GM12878 (cell line): Measurements from ENCODE around the gene LRRK1. TPM values are rescaled to one million over a fixed set of nuclear protein-coding genes. Genes with fewer than 3 reads are reported as not detected.
A peak's percentile ranks its signal among the peaks of the same experiment; 100 is the strongest.

Experiments
- ATAC-seq: fragments of 200-7000 bp; cut with Tn5 transposase; 3 replicates; pipeline ENCODE4 v1.9.1; 2020; ENCODE audit warnings: mild to moderate bottlenecking, moderate library complexity
- BruUV-seq: library from RNA; stranded (reverse); fragments of 400-500 nt; replicated peaks from 2 replicates; lab custom pipeline; 2021; lab: Mats Ljungman, UMichigan
- CTCF ChIA-PET: fragments of 300-600 bp; sonication (Branson Sonifier 250); formaldehyde crosslinking; extraction: SDS; loops from one replicate; lab custom pipeline; 2021; ENCODE audit warnings: inconsistent platforms; lab: Yijun Ruan, JAX
- POLR2A ChIA-PET: fragments of 350-600 bp; formaldehyde crosslinking; extraction: SDS; loops from one replicate; lab custom pipeline; 2021; ENCODE audit warnings: inconsistent platforms; lab: Charles Lee
- RAD21 ChIA-PET: fragments of 300-600 bp; sonication (Branson Sonifier 250); formaldehyde crosslinking; loops from one replicate; lab custom pipeline; 2023; ENCODE audit warnings: antibody characterized with exemption; ENCODE audit not compliant: unreplicated experiment; lab: Charles Lee
- SMC1A ChIA-PET: fragments of 300-600 bp; sonication (Branson Sonifier 250); formaldehyde crosslinking; loops from one replicate; lab custom pipeline; 2023; ENCODE audit not compliant: unreplicated experiment, uncharacterized antibody; lab: Charles Lee
- DNase-seq: peaks from one replicate; pipeline ENCODE4 v3.0.0-alpha.2; 2011; ENCODE audit warnings: low read depth, low spot score
- FAIRE-seq: peaks from 3 replicates; lab custom pipeline; 2011; peaks lifted over from hg19 to GRCh38; lab: Jason Lieb, UNC
- H2AFZ ChIP-seq: 2 replicates; pipeline ENCODE4 v1.6.0; 2011; ENCODE audit warnings: low read depth, low read length, control low read depth; ENCODE audit not compliant: control insufficient read depth
- H3K27ac ChIP-seq: 2 replicates; pipeline ENCODE4 v1.5.1; 2011; ENCODE audit warnings: control low read depth; ENCODE audit not compliant: control insufficient read depth, insufficient read depth
- H3K27me3 ChIP-seq, 2 experiments: replicated peaks in 1 of 2; 2 replicates each; pipeline versions ENCODE4 v1.6.0 to v1.6.1; 2011; ENCODE audit warnings: low read length in 1 of 2; ENCODE audit not compliant: control insufficient read depth in 2 of 2, insufficient read depth in 2 of 2
- H3K36me3 ChIP-seq, 2 experiments: 2 replicates each; pipeline ENCODE4 v1.5.1; 2011; ENCODE audit warnings: low read length in 1 of 2; ENCODE audit not compliant: control insufficient read depth in 2 of 2, insufficient read depth in 2 of 2
- H3K4me1 ChIP-seq: 2 replicates; pipeline ENCODE4 v1.6.1; 2011; ENCODE audit warnings: mild to moderate bottlenecking, low read length, moderate library complexity, mixed read lengths; ENCODE audit not compliant: control insufficient read depth, insufficient read depth
- H3K4me2 ChIP-seq: 2 replicates; pipeline ENCODE4 v1.6.0; 2011; ENCODE audit warnings: control low read depth; ENCODE audit not compliant: control insufficient read depth, insufficient read depth
- H3K4me3 ChIP-seq: fragments of 200-600 bp; sonication (generic); 2 replicates; pipeline ENCODE4 v1.5.1; 2016
- H3K79me2 ChIP-seq: 2 replicates; pipeline ENCODE4 v1.6.0; 2011; ENCODE audit warnings: low read length; ENCODE audit not compliant: control insufficient read depth, insufficient read depth
- H3K9ac ChIP-seq: 2 replicates; pipeline ENCODE4 v1.8.0; 2011; ENCODE audit warnings: low read length, control low read depth, mixed read lengths; ENCODE audit not compliant: control insufficient read depth, insufficient read depth
- H3K9me3 ChIP-seq: replicated peaks from 3 replicates; pipeline ENCODE4 v1.5.1; 2011; ENCODE audit warnings: mild to moderate bottlenecking, low read length; ENCODE audit not compliant: control insufficient read depth, insufficient read depth
- H4K20me1 ChIP-seq: 2 replicates; pipeline ENCODE4 v1.6.0; 2011; ENCODE audit not compliant: control insufficient read depth, insufficient read depth
- RUNX3 ChIP-seq: IDR thresholded peaks from 2 replicates; pipeline ENCODE4 v1.6.1; 2012; ENCODE audit warnings: low read length, inconsistent platforms
- SKIL ChIP-seq: fragments of 450-650 bp; IDR thresholded peaks from 2 replicates; pipeline ENCODE4 v1.6.1; 2017; ENCODE audit warnings: mild to moderate bottlenecking, low read depth, inconsistent platforms; ENCODE audit not compliant: poor library complexity, severe bottlenecking
- WGBS: methylation state at CpG from one replicate; pipeline ENCODE4 v1.1.6; 2016; ENCODE audit warnings: low lambda C conversion rate; ENCODE audit not compliant: insufficient replicate concordance, insufficient coverage; ENCODE audit errors: missing lambda C conversion rate; 5-methylcytosine and 5-hydroxymethylcytosine counted together
- in situ Hi-C: fragments of 300-500 bp; cut with MboI; formaldehyde crosslinking; loops from 9 replicates; pipeline ENCODE4 v1.14.3; 2018; ENCODE audit warnings: mixed read lengths
- intact Hi-C: fragments of 100-400 bp; cut with micrococcal nuclease; formaldehyde crosslinking; loops from one replicate; pipeline ENCODE4 v1.14.2; 2022; ENCODE audit not compliant: unreplicated experiment
- polyA plus RNA-seq, 11 experiments: library from polyadenylated mRNA; depleted of rRNA in 4 of 11; unstranded in 6 of 11; stranded (reverse) in 5 of 11; fragments of >200 nt; fragmentation: Nextera tagmentation in 4 of 11; fragmentation: Illumina TruSeq in 1 of 11; extraction: Ambion mirVana in 4 of 11; extraction: Trizol in 1 of 11; gene quantifications; 1 replicate in 1 of 11; 2 replicates in 10 of 11; pipeline versions ENCODE4 v1.2.1 to v1.2.3, GENCODE V29; 2011 to 2016; ENCODE audit warnings: inconsistent platforms in 2 of 11, missing spikeins in 2 of 11, low read depth in 1 of 11
- total RNA-seq, 4 experiments: library from RNA; depleted of rRNA in 3 of 4; stranded (reverse); fragments of >200 nt in 3 of 4; fragmentation: Illumina TruSeq in 1 of 4; extraction: Trizol in 1 of 4; gene quantifications; 2 replicates each; pipeline versions ENCODE4 v1.2.1 to v1.2.3, GENCODE V29; 2013 to 2021

The LRRK1 gene
- total and polyA plus RNA-seq, 10 of the 15 experiments (the other 5 are each of a cell fraction or from before 2014, with no cell fraction given) = 2.2 to 58.3 (median 17.9) TPM

- no peak for DNase-seq
- peaks cover 55% of the 10 kb centered on the region for H3K4me1 ChIP-seq
- H3K27ac ChIP-seq = no peak overlapping the region
- POLR2A ChIA-PET = interaction anchor here (0.9 to 1.3 kb wide), 2 partner anchors 10 to 31 kb away, joined by 3 to 7 read pairs; no protein-coding TSS in a partner anchor
- SMC1A ChIA-PET = interaction anchor here (0.9 to 2.5 kb wide), 4 partner anchors 9 to 69 kb away, joined by 3 to 11 read pairs (median 3); no protein-coding TSS in a partner anchor
- in situ Hi-C loops = loop anchor here (25.0 kb wide), 1 partner anchor 1425 kb away; no protein-coding TSS in a partner anchor
- H3K4me3 ChIP-seq = no peak overlapping the region
- intact Hi-C loops = no loop called here
- no peak for ATAC-seq
- no peaks in the 10 kb centered on the region for H3K27me3 ChIP-seq
- peaks cover 0 to 15% of the 10 kb centered on the region in 2 experiments; a peak in 3 of 4 replicates for H3K36me3 ChIP-seq
- no peak overlapping the region for H3K4me2 ChIP-seq
- 0 out of 2 replicates have a peak, but pooled peaks cover 2% of the 10 kb centered on the region for H4K20me1 ChIP-seq
- 84% methylated on average over 4 of the region's 4 CpGs for WGBS
- H3K9ac ChIP-seq = no peak overlapping the region
- H3K79me2 ChIP-seq = peaks cover 44% of the 10 kb centered on the region
- no TSS peak for BruUV-seq
- RAD21 ChIA-PET = interaction anchor here (2.5 kb wide), 1 partner anchor 10 kb away, joined by 9 read pairs; no protein-coding TSS in a partner anchor
- CTCF ChIA-PET = interaction anchor here (0.6 to 2.6 kb wide), 6 partner anchors 10 to 72 kb away, joined by 3 to 8 read pairs (median 4); no protein-coding TSS in a partner anchor
- H3K9me3 ChIP-seq = no peaks in the 10 kb centered on the region
- TF ChIP-seq SKIL (no peak), RUNX3 (peak; percentile 33; the same call in 1 of the 2 replicates)
- TF ChIP-seq, all 136 proteins: peak for 1
- no peak overlapping the region for H2AFZ ChIP-seq
- FAIRE-seq = no peak
Measured at GRCh38 chr15:100937171-100937570, 18.0 kb downstream of the LRRK1 start.
